Activated naive CD8-positive, alpha-beta T cell (primary cell): Measurements from ENCODE around the gene GTF2IRD1.
"Not testable (repeated sequence)": the region's sequence is repeated elsewhere in the genome, so short reads cannot be mapped to it uniquely, and the experiment has no call there.

Source experiments
- H3K27ac Mint-ChIP-seq: one replicate; pipeline ENCODE4 v1.8.0; 2021; ENCODE audit warnings: mixed read lengths
- H3K27me3 Mint-ChIP-seq: one replicate; pipeline ENCODE4 v1.8.0; 2021; ENCODE audit warnings: mixed read lengths
- H3K36me3 Mint-ChIP-seq: one replicate; pipeline ENCODE4 v1.8.0; 2021; ENCODE audit warnings: mixed read lengths
- H3K4me1 Mint-ChIP-seq: one replicate; pipeline ENCODE4 v1.8.0; 2021; ENCODE audit warnings: low read depth, mixed read lengths
- H3K4me3 Mint-ChIP-seq: one replicate; pipeline ENCODE4 v1.8.0; 2021; ENCODE audit warnings: mild to moderate bottlenecking, mixed read lengths
- H3K9me3 Mint-ChIP-seq: one replicate; pipeline ENCODE4 v1.8.0; 2021; ENCODE audit warnings: low read depth, mixed read lengths

GTF2IRD1 gene

GRCh38 chr7:74522281-74522905 lies 68.7 kb downstream of the GTF2IRD1 start:
- Mint-ChIP-seq H3K4me3 (no peak overlapping the region), H3K27ac (no peak overlapping the region), H3K9me3 (peaks cover 3% of the 10 kb centered on the region)

GRCh38 chr7:74523015-74523414 lies 69.3 kb downstream of the GTF2IRD1 start:
- H3K4me3 Mint-ChIP-seq: no peak overlapping the region
- peaks cover 3% of the 10 kb centered on the region for H3K9me3 Mint-ChIP-seq
- no peaks in the 10 kb centered on the region for H3K4me1 Mint-ChIP-seq
- no peaks in the 10 kb centered on the region for H3K36me3 Mint-ChIP-seq
- H3K27me3 Mint-ChIP-seq: no peaks in the 10 kb centered on the region
- no peak overlapping the region for H3K27ac Mint-ChIP-seq

More at GRCh38 chr7:74522281-74522905, 68.7 kb downstream of the GTF2IRD1 start:
- no peaks in the 10 kb centered on the region for H3K4me1 Mint-ChIP-seq
- H3K27me3 Mint-ChIP-seq: no peaks in the 10 kb centered on the region
- H3K36me3 Mint-ChIP-seq: no peaks in the 10 kb centered on the region

- peaks cover 3% of the 10 kb centered on the region for H3K9me3 Mint-ChIP-seq
- no peak overlapping the region for H3K27ac Mint-ChIP-seq
- no peaks in the 10 kb centered on the region for H3K4me1 Mint-ChIP-seq
- no peaks in the 10 kb centered on the region for H3K27me3 Mint-ChIP-seq
- H3K36me3 Mint-ChIP-seq: no peaks in the 10 kb centered on the region
- no peak overlapping the region for H3K4me3 Mint-ChIP-seq
Observed at GRCh38 chr7:74525140-74525539, 71.4 kb downstream of the GTF2IRD1 start.

- H3K27me3 Mint-ChIP-seq: no peaks in the 10 kb centered on the region
- no peak overlapping the region for H3K27ac Mint-ChIP-seq
- H3K9me3 Mint-ChIP-seq: peaks cover 3% of the 10 kb centered on the region
- H3K4me1 Mint-ChIP-seq: no peaks in the 10 kb centered on the region
- no peaks in the 10 kb centered on the region for H3K36me3 Mint-ChIP-seq
- no peak overlapping the region for H3K4me3 Mint-ChIP-seq
Observed at GRCh38 chr7:74525881-74526280, 72.2 kb downstream of the GTF2IRD1 start.

- Mint-ChIP-seq H3K4me3 (no peak overlapping the region), H3K9me3 (no peaks in the 10 kb centered on the region), H3K4me1 (no peaks in the 10 kb centered on the region), H3K27me3 (no peaks in the 10 kb centered on the region), H3K27ac (no peak overlapping the region), H3K36me3 (no peaks in the 10 kb centered on the region)
Observed at GRCh38 chr7:74526780-74527179, 73.1 kb downstream of the GTF2IRD1 start.

- no peaks in the 10 kb centered on the region for H3K27me3 Mint-ChIP-seq
- H3K4me3 Mint-ChIP-seq: no peak overlapping the region
- H3K4me1 Mint-ChIP-seq: no peaks in the 10 kb centered on the region
- no peaks in the 10 kb centered on the region for H3K36me3 Mint-ChIP-seq
- H3K9me3 Mint-ChIP-seq: no peaks in the 10 kb centered on the region
- H3K27ac Mint-ChIP-seq: no peak overlapping the region
Observed at GRCh38 chr7:74527842-74528241, 74.1 kb downstream of the GTF2IRD1 start.

- H3K27me3 Mint-ChIP-seq: not testable (repeated sequence)
Observed at GRCh38 chr7:74528773-74529172, 75.1 kb downstream of the GTF2IRD1 start.

GRCh38 chr7:74535951-74536356 lies 82.2 kb downstream of the GTF2IRD1 start:
- Mint-ChIP-seq H3K9me3 (no peaks in the 10 kb centered on the region), H3K4me1 (no peaks in the 10 kb centered on the region), H3K27ac (no peak overlapping the region), H3K36me3 (no peaks in the 10 kb centered on the region), H3K27me3 (no peaks in the 10 kb centered on the region), H3K4me3 (no peak overlapping the region)

More at GRCh38 chr7:74528773-74529172, 75.1 kb downstream of the GTF2IRD1 start:
- H3K36me3 Mint-ChIP-seq, H3K27ac Mint-ChIP-seq, H3K9me3 Mint-ChIP-seq, H3K4me1 Mint-ChIP-seq, H3K4me3 Mint-ChIP-seq: not testable (repeated sequence)

- H3K27ac Mint-ChIP-seq, H3K9me3 Mint-ChIP-seq, H3K4me1 Mint-ChIP-seq, H3K27me3 Mint-ChIP-seq, H3K4me3 Mint-ChIP-seq, H3K36me3 Mint-ChIP-seq: not testable (repeated sequence)
Observed at GRCh38 chr7:74541937-74542336, 88.2 kb downstream of the GTF2IRD1 start.

- H3K36me3 Mint-ChIP-seq: no peaks in the 10 kb centered on the region
- H3K9me3 Mint-ChIP-seq: no peaks in the 10 kb centered on the region
- no peaks in the 10 kb centered on the region for H3K4me1 Mint-ChIP-seq
- H3K27me3 Mint-ChIP-seq: no peaks in the 10 kb centered on the region
- no peak overlapping the region for H3K27ac Mint-ChIP-seq
- H3K4me3 Mint-ChIP-seq: no peak overlapping the region
Observed at GRCh38 chr7:74542558-74543117, 88.9 kb downstream of the GTF2IRD1 start.

GRCh38 chr7:74544706-74545469 lies 91.2 kb downstream of the GTF2IRD1 start:
- Mint-ChIP-seq H3K9me3 (no peaks in the 10 kb centered on the region), H3K27ac (no peak overlapping the region), H3K36me3 (no peaks in the 10 kb centered on the region), H3K27me3 (no peaks in the 10 kb centered on the region), H3K4me3 (no peak overlapping the region), H3K4me1 (no peaks in the 10 kb centered on the region)

GRCh38 chr7:74545921-74546320 lies 92.2 kb downstream of the GTF2IRD1 start:
- H3K4me3 Mint-ChIP-seq: no peak overlapping the region
- H3K27ac Mint-ChIP-seq: no peak overlapping the region
- H3K4me1 Mint-ChIP-seq: no peaks in the 10 kb centered on the region
- H3K27me3 Mint-ChIP-seq: no peaks in the 10 kb centered on the region
- no peaks in the 10 kb centered on the region for H3K36me3 Mint-ChIP-seq
- H3K9me3 Mint-ChIP-seq: no peaks in the 10 kb centered on the region

GRCh38 chr7:74553596-74554012 lies 99.9 kb downstream of the GTF2IRD1 start:
- H3K36me3 Mint-ChIP-seq, H3K4me1 Mint-ChIP-seq, H3K27me3 Mint-ChIP-seq, H3K4me3 Mint-ChIP-seq, H3K27ac Mint-ChIP-seq, H3K9me3 Mint-ChIP-seq: not testable (repeated sequence)

GRCh38 chr7:74554178-74554577 lies 100.5 kb downstream of the GTF2IRD1 start:
- Mint-ChIP-seq H3K36me3 (no peaks in the 10 kb centered on the region), H3K4me1 (no peaks in the 10 kb centered on the region), H3K27ac (no peak overlapping the region), H3K4me3 (no peak overlapping the region), H3K27me3 (no peaks in the 10 kb centered on the region), H3K9me3 (no peaks in the 10 kb centered on the region)

- H3K4me3 Mint-ChIP-seq: no peak overlapping the region
- H3K9me3 Mint-ChIP-seq: no peaks in the 10 kb centered on the region
- no peaks in the 10 kb centered on the region for H3K27me3 Mint-ChIP-seq
- H3K27ac Mint-ChIP-seq: no peak overlapping the region
- H3K4me1 Mint-ChIP-seq: peaks cover 2% of the 10 kb centered on the region
- no peaks in the 10 kb centered on the region for H3K36me3 Mint-ChIP-seq
Observed at GRCh38 chr7:74560086-74560719, 106.5 kb downstream of the GTF2IRD1 start.
